GM18951 (cell line): ENCODE data around the gene CMSS1.

ENCODE experiments used
- POLR2A ChIP-seq: IDR thresholded peaks from 4 replicates; pipeline ENCODE4 v1.6.1; 2011; ENCODE audit warnings: mild to moderate bottlenecking; ENCODE audit not compliant: insufficient read length, insufficient read depth; ENCODE audit errors: extremely low read depth
- in situ Hi-C: fragments of 300-500 bp; cut with MboI; formaldehyde crosslinking; loops from one replicate; pipeline ENCODE4 v1.12.0; 2022; ENCODE audit warnings: low sequenced_read_pairs, mixed read lengths, inconsistent platforms; ENCODE audit not compliant: unreplicated experiment

CMSS1 gene

DNA sequence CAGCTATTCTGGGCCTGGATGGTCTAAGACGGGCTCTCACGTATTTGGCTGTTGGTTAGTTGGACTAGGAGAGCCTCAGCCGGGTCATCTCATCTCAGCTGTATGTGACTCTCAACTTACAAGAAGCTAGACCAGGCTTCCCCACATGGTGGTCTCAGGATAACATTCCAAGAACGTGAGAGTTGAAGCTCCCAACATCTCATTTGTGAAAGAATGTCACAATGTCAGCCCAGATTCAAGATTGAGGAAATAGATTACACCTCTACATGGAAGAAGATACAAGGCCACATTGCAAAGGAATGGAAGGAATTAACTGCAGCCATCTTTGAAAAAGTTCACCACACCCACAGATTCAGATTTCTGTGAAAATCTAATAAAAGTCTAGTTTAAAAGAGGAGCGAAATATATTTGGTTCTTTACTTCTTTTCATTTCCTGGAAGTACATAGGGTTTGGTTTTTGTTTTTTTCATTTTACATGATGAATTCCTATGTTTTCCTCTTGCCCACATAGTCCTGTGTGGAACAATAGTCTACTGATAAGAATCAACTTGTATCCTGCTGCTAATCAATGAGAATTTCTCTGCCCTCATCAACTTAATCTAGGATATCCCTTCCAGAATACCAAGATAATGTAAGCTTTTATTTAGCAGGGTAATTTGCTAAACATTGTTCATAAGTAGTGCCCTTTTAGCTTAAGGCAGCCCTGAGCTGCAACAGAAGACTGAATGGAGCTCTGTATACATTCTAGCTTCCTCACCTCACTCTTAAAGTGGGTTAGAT lies 116.5 kb downstream of the CMSS1 start:
- in situ Hi-C loops: no loop called here
- TF ChIP-seq POLR2A: no peak

- in situ Hi-C loops: no loop called here
- no peak for TF ChIP-seq POLR2A
These were observed 117.5 kb downstream of the CMSS1 start for GRCh38 chr3:99934975-99935797.

DNA sequence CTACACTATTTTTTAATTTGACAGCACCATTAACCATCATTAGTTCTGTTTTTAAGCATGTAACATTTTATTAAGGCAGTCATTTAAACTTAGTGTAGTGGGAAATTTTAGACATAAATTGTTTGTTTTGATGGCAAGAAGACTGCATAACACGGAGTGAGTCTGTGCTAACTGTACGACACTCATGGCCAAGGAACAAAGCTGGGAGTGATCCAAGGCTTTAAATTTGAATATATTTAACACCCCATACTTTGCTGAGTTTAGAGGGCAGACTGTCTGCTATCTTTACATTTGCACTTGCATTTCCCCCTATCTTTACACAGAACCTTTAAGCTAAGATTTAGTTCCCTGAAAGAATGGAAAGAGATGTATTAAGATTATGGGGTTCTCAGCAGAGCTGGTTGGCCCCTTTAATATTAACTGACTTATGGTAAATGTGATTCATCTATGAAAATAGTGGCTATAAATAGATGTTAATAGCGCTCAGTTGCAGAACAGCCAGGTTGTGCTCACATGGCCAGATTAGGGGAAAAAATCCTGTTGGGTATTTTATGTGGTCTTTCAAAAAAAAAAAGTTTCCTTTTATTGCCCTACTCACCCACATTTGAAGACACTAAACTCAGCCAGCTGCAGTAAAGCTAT lies 120.7 kb downstream of the CMSS1 start:
- in situ Hi-C loops: no loop called here
- TF ChIP-seq POLR2A: no peak

DNA sequence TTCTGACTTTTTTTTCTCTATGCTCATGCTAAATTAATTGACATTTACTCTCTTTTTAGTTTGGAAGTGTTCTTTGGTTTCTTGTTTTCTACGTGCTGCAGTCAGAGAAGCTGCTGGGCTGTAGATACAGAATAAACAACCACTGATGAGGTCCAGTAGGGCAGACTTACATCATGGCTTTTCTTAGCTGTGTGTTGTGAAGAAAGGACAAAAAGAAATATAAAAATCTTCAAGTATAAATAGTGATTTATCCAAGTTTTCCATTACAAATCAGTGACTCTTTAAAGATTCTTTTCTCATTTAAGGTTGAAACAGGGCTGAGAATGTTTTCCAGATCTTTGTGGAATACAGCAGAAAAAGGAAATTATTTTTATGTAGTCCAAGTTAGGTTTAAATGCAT lies 122.2 kb downstream of the CMSS1 start:
- in situ Hi-C loops: no loop called here
- TF ChIP-seq POLR2A: no peak

- in situ Hi-C loops: no loop called here
- no peak for TF ChIP-seq POLR2A
These were observed 122.7 kb downstream of the CMSS1 start for GRCh38 chr3:99940350-99940749.

- in situ Hi-C loops: no loop called here
- TF ChIP-seq POLR2A: no peak
These were observed 123.5 kb downstream of the CMSS1 start for GRCh38 chr3:99941211-99941610.

DNA sequence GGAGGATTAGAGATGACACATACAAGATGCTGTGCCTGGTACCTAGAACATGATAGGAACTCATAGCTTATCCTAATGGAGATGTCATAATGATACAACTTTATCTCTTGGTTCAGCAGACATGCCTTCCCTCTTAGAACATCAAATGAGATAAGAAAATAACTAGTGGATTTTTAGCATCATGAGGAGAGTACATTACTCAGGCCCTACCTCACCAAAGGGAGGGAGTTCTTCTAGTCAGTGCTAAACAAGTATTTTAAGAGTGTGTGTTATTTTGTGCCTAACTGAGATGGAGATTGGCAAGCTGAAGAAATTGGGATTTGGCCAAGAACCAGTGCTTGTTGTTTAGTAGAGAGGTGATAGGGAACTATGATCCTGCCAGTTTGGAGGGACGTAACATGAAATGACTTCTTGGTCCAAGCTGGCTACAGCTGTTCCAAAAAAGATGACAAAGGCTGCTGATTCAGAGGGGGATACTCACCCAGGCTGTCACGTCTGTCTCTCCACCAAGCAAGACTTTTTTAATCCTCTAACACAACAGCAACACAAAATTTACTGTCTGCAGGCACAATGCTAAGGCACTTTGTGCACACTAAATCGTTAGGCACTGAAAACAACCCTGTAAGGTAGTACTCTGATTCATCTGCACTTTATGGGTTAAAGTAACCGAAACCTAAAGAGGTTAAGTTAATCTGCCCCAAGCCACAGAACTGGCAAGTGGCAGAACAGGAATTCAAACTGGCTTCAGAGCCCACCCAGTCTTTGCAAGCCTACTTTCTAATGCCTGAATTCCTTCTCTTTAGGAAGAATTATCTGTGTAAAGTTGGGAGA lies 126.5 kb downstream of the CMSS1 start:
- TF ChIP-seq POLR2A: no peak
- in situ Hi-C loops: no loop called here

- no peak for TF ChIP-seq POLR2A
- in situ Hi-C loops: no loop called here
These were observed 127.8 kb downstream of the CMSS1 start for GRCh38 chr3:99945328-99945995.

GRCh38 chr3:99947356-99947755 lies 129.7 kb downstream of the CMSS1 start:
- no peak for TF ChIP-seq POLR2A
- in situ Hi-C loops: no loop called here

GRCh38 chr3:99948467-99949089 lies 130.9 kb downstream of the CMSS1 start:
- in situ Hi-C loops: no loop called here
- no peak for TF ChIP-seq POLR2A

DNA sequence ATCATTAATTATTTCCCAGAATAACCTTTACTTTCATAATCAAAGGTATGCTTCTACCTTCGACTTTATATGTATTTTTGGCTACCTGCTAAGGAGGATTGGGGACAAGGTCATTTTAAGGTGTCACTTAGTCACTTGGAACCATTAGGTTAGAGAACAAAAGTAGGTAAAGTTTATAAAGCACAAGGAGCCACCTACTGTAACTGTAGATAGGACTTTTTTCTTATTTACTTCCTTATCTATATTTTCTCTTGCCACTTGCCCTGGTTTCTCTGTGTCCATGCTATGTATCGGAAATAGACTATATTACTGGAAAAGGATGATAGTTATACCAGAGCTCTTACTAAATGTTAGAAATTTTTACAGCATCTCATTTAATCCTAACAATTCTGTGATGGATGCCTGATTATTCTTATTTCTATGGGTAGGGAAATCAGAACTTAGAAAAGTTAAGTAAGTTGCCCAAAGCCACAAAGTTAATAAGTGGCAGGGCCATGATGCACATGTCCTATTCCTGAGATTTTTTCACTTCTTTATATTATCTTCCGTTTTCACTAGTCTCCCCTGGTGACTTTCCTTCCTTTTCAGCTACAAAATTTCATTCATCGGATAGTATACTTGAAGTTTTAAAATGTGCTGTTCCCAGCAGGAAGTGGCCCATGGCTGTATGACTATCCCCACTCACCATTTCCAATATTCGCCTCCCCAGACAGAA lies 132.5 kb downstream of the CMSS1 start:
- TF ChIP-seq POLR2A: no peak
- in situ Hi-C loops: no loop called here
